ENCODE results near the gene SLAMF6.

DNA sequence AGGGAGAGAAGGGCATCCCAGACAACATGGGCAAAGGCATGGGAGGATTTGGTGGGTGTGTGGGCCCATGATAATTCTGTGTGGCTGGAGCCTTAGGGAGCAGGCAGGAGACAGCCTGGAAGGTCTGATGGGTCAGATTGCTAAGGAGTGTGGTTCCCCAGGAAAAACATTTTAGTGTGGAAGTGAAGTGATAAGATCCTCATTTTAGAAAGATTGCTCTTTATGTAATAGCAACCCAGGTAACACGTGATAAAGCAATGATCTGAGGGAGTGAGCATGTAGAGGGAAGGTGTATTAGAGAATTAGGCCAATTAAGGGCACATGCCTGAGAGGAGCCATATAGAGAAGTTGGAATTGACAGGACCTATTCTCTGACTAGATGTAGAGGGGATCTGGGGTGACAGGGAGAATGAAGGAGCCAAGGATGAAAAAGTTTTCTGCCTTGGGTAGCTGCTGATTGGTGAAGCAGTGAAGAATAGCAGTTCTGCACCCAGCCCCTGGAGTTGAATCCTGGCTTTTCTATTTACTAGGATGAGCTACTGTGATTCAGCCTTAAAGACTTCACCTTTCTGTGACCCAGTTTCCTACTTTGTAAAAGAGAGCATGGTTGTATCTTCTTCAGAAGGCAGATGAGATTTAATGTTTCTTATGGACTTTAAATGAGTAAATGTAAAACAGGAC is 18.7 kb upstream of the SLAMF6 start:
- TF ChIP-seq, protein P1, sequence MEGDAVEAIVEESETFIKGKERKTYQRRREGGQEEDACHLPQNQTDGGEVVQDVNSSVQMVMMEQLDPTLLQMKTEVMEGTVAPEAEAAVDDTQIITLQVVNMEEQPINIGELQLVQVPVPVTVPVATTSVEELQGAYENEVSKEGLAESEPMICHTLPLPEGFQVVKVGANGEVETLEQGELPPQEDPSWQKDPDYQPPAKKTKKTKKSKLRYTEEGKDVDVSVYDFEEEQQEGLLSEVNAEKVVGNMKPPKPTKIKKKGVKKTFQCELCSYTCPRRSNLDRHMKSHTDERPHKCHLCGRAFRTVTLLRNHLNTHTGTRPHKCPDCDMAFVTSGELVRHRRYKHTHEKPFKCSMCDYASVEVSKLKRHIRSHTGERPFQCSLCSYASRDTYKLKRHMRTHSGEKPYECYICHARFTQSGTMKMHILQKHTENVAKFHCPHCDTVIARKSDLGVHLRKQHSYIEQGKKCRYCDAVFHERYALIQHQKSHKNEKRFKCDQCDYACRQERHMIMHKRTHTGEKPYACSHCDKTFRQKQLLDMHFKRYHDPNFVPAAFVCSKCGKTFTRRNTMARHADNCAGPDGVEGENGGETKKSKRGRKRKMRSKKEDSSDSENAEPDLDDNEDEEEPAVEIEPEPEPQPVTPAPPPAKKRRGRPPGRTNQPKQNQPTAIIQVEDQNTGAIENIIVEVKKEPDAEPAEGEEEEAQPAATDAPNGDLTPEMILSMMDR (IDR thresholded peaks at IDR 0.05; ENCODE audit: insufficient read depth, low read length, poor library complexity, severe bottlenecking): no peak
- no peak for TF ChIP-seq EZH2phosphoT487 (conservative IDR thresholded peaks at IDR 0.05; ENCODE audit: low read length)
